IMR-90 (cell line): ENCODE measurements around the gene DNAH3. TPM values are rescaled to one million over a fixed set of nuclear protein-coding genes. Genes with fewer than 3 reads are reported as not detected.

Source experiments
- ATAC-seq: fragments of 200-7000 bp; cut with Tn5 transposase; 2 replicates; pipeline ENCODE4 v1.9.1; 2020; ENCODE audit warnings: low read depth, mild to moderate bottlenecking, moderate library complexity
- BruUV-seq: library from RNA; stranded (reverse); fragments of 400-500 nt; replicated peaks from 2 replicates; lab custom pipeline; 2021; lab: Mats Ljungman, UMichigan
- CTCF ChIA-PET: fragments of 300-600 bp; formaldehyde crosslinking; extraction: SDS; loops from one replicate; lab custom pipeline; 2021; ENCODE audit warnings: antibody characterized with exemption; lab: Yijun Ruan, JAX
- POLR2A ChIA-PET: fragments of 300-600 bp; sonication (Branson Sonifier 250); formaldehyde crosslinking; loops from one replicate; lab custom pipeline; 2022; ENCODE audit warnings: antibody characterized with exemption; ENCODE audit not compliant: unreplicated experiment; lab: Charles Lee
- DNase-seq: peaks from one replicate; pipeline ENCODE4 v3.0.0; 2013
- H2AFZ ChIP-seq: replicated peaks from 2 replicates; pipeline ENCODE3; 2013; ENCODE audit warnings: low read length, mild to moderate bottlenecking; ENCODE audit not compliant: poor library complexity
- H2AK5ac ChIP-seq: 2 replicates; pipeline ENCODE4 v1.6.1; 2013; ENCODE audit warnings: low read depth, low read length, inconsistent platforms
- H2AK9ac ChIP-seq: replicated peaks from 2 replicates; pipeline ENCODE3; 2013; ENCODE audit warnings: mild to moderate bottlenecking, low read depth, low read length, moderate library complexity; ENCODE audit not compliant: poor library complexity
- H2BK120ac ChIP-seq: 2 replicates; pipeline ENCODE4 v1.6.1; 2013; ENCODE audit warnings: low read depth, low read length, inconsistent platforms
- H2BK15ac ChIP-seq: 3 replicates; pipeline ENCODE4 v1.6.1; 2013; ENCODE audit warnings: low read depth, low read length, inconsistent platforms
- H2BK20ac ChIP-seq: 2 replicates; pipeline ENCODE4 v1.6.1; 2013; ENCODE audit warnings: low read depth, mild to moderate bottlenecking, inconsistent platforms, low read length, moderate library complexity
- H2BK5ac ChIP-seq: 2 replicates; pipeline ENCODE4 v1.6.1; 2013; ENCODE audit warnings: mild to moderate bottlenecking, low read depth, low read length, inconsistent platforms; ENCODE audit not compliant: poor library complexity, severe bottlenecking
- H3K14ac ChIP-seq: replicated peaks from 2 replicates; pipeline ENCODE4 v1.6.1; 2013; ENCODE audit warnings: low read depth, low read length, inconsistent platforms
- H3K18ac ChIP-seq: 2 replicates; pipeline ENCODE4 v1.6.1; 2013; ENCODE audit warnings: low read depth, low read length, control low read depth
- H3K23ac ChIP-seq: 2 replicates; pipeline ENCODE4 v1.6.1; 2013; ENCODE audit warnings: low read depth, low read length, inconsistent platforms
- H3K27ac ChIP-seq: 2 replicates; pipeline ENCODE4 v1.5.1; 2013; ENCODE audit warnings: mild to moderate bottlenecking, control low read depth, low read length; ENCODE audit not compliant: insufficient read depth
- H3K27me3 ChIP-seq: 2 replicates; pipeline ENCODE4 v1.6.1; 2013; ENCODE audit warnings: low read length; ENCODE audit not compliant: control insufficient read depth, insufficient read depth
- H3K36me3 ChIP-seq: 2 replicates; pipeline ENCODE4 v1.6.1; 2013; ENCODE audit warnings: low read length, mixed read lengths; ENCODE audit not compliant: control insufficient read depth, insufficient read depth
- H3K4ac ChIP-seq: 2 replicates; pipeline ENCODE4 v1.6.1; 2013; ENCODE audit warnings: low read depth, low read length, inconsistent platforms
- H3K4me1 ChIP-seq: 2 replicates; pipeline ENCODE4 v1.6.1; 2013; ENCODE audit warnings: low read length, mixed read lengths; ENCODE audit not compliant: control insufficient read depth, insufficient read depth
- H3K4me2 ChIP-seq: 2 replicates; pipeline ENCODE4 v1.6.1; 2013; ENCODE audit warnings: low read depth, mild to moderate bottlenecking, control low read depth, low read length, moderate library complexity
- H3K4me3 ChIP-seq: 2 replicates; pipeline ENCODE4 v1.5.1; 2013; ENCODE audit warnings: low read depth, mild to moderate bottlenecking, control low read depth, low read length, moderate library complexity; ENCODE audit not compliant: insufficient read depth
- H3K56ac ChIP-seq: 2 replicates; pipeline ENCODE4 v1.6.1; 2013; ENCODE audit warnings: low read length, inconsistent platforms; ENCODE audit not compliant: insufficient read depth; ENCODE audit errors: extremely low read depth
- H3K79me1 ChIP-seq, 2 experiments: 2 replicates each; pipeline ENCODE4 v1.6.1; 2013; ENCODE audit warnings: low read length in 2 of 2, inconsistent platforms in 1 of 2, low read depth in 1 of 2
- H3K9ac ChIP-seq: 2 replicates; pipeline ENCODE4 v1.6.1; 2013; ENCODE audit warnings: low read depth, low read length, control low read depth
- H3K9me1 ChIP-seq: 2 replicates; pipeline ENCODE4 v1.6.1; 2013; ENCODE audit warnings: low read length, inconsistent platforms; ENCODE audit not compliant: insufficient read depth
- H3K9me3 ChIP-seq: 2 replicates; pipeline ENCODE4 v1.6.1; 2013; ENCODE audit warnings: low read length; ENCODE audit not compliant: control insufficient read depth, insufficient read depth
- H4K20me1 ChIP-seq: 2 replicates; pipeline ENCODE4 v1.6.1; 2013; ENCODE audit warnings: low read length, inconsistent platforms; ENCODE audit not compliant: insufficient read depth
- H4K5ac ChIP-seq: 2 replicates; pipeline ENCODE4 v1.6.1; 2013; ENCODE audit warnings: mild to moderate bottlenecking, low read depth, low read length, control low read depth
- H4K8ac ChIP-seq, 2 experiments: 2 replicates each; pipeline ENCODE4 v1.6.1; 2013; ENCODE audit warnings: low read depth in 2 of 2, low read length in 2 of 2, control low read depth in 1 of 2, inconsistent platforms in 1 of 2
- H4K91ac ChIP-seq: 2 replicates; pipeline ENCODE4 v1.6.1; 2013; ENCODE audit warnings: low read depth, low read length, inconsistent platforms; ENCODE audit not compliant: insufficient read depth
- ELK1 ChIP-seq: fragments of 150-350 bp; IDR thresholded peaks from 2 replicates; pipeline ENCODE4 v1.6.1; 2016; ENCODE audit warnings: low read depth, mild to moderate bottlenecking, low read length, moderate library complexity, borderline replicate concordance
- MAZ ChIP-seq: IDR thresholded peaks from 2 replicates; pipeline ENCODE4 v1.6.1; 2012; ENCODE audit warnings: low read depth, mild to moderate bottlenecking, low read length, improper control_type of control experiment, moderate library complexity, borderline replicate concordance
- RFX5 ChIP-seq: IDR thresholded peaks from 2 replicates; pipeline ENCODE4 v1.8.0; 2012; ENCODE audit warnings: low read depth, mild to moderate bottlenecking, low read length, moderate library complexity
- SMC3 ChIP-seq: fragments of 150-350 bp; IDR thresholded peaks from 2 replicates; pipeline ENCODE4 v1.6.1; 2016; ENCODE audit warnings: low read depth, mild to moderate bottlenecking, antibody characterized with exemption, low read length, moderate library complexity
- WGBS, 2 experiments: methylation state at CpG; one replicate each; pipeline versions ENCODE4 v1.1.5 to v1.1.7; 2013; ENCODE audit warnings: missing lambda C conversion rate in 2 of 2; ENCODE audit not compliant: insufficient read length in 1 of 2; ENCODE audit errors: extremely low coverage in 2 of 2; 5-methylcytosine and 5-hydroxymethylcytosine counted together
- dilution Hi-C: fragments of 300-500 bp; cut with HindIII; formaldehyde crosslinking; loops from one replicate; pipeline ENCODE4 v1.14.3; 2018; ENCODE audit warnings: low sequenced_read_pairs; ENCODE audit not compliant: unreplicated experiment
- in situ Hi-C: fragments of 300-500 bp; cut with MboI; formaldehyde crosslinking; loops from 3 replicates; pipeline ENCODE4 v1.14.3; 2019; ENCODE audit warnings: low sequenced_read_pairs, inconsistent platforms, mixed read lengths
- intact Hi-C: fragments of 100-400 bp; cut with micrococcal nuclease; formaldehyde crosslinking; loops from 2 replicates; pipeline ENCODE4 v1.10.0; 2022
- polyA plus RNA-seq, 3 experiments: library from polyadenylated mRNA; depleted of rRNA; stranded (reverse); fragments of >200 nt; gene quantifications; 2 replicates each; pipeline ENCODE4 v1.2.3, GENCODE V29; 2012; ENCODE audit warnings: low replicate concordance in 1 of 3
- total RNA-seq: library from RNA; depleted of rRNA; stranded (reverse); fragments of >200 nt; gene quantifications from 2 replicates; pipeline ENCODE4 v1.2.3, GENCODE V29; 2012

The DNAH3 gene
- total and polyA plus RNA-seq, 2 of the 4 experiments (the other 2 are of a cell fraction) = not detected

- TF ChIP-seq RFX5 = no peak
Measured at GRCh38 chr16:20897253-20897897, 253.3 kb downstream of the DNAH3 start (continued).

DNA sequence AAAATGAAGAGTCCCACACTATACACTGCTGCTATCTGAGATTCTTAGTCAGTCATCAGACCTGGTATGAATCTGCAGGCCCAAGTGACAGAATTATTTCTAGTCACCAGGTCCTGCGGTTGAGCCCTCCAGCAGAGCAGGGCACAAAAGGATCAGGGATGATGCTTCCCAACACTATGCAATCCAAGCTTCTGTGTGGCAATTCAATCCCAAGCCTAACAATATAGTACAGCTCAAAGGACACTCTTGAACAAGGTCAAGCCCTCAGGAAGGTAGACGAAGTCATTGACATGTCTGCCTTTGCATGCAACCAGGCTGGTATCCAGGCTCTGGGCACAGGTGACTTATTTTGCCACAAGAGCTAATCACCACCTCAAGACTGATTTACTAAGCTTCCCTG lies 256.3 kb downstream of the DNAH3 start:
- no peak overlapping the region for H3K27ac ChIP-seq
- no peaks in the 10 kb centered on the region for H3K9me3 ChIP-seq
- ChIA-PET POLR2A (no interaction called here), CTCF (no interaction called here)
- no peak overlapping the region for H2BK20ac ChIP-seq
- no TSS peak for BruUV-seq
- H3K79me1 ChIP-seq = peaks cover 35 to 85% of the 10 kb centered on the region in 2 experiments
- H3K23ac ChIP-seq = no peak overlapping the region
- H3K18ac ChIP-seq = no peak overlapping the region
- ATAC-seq (no peak), DNase-seq (no peak)
- H3K9ac ChIP-seq = no peak overlapping the region
- H2BK5ac ChIP-seq = no peak overlapping the region
- peaks cover 22% of the 10 kb centered on the region for H3K36me3 ChIP-seq
- no peaks in the 10 kb centered on the region for H3K27me3 ChIP-seq
- H3K4me3 ChIP-seq = no peak overlapping the region
- no peak for TF ChIP-seq MAZ
- TF ChIP-seq ELK1 = no peak
- TF ChIP-seq SMC3 = no peak
- no peak overlapping the region for H3K4ac ChIP-seq
- H2BK120ac ChIP-seq = no peak overlapping the region
- dilution Hi-C loops (no loop called here), intact Hi-C loops (loop anchor here (2.0 kb wide), 1 partner anchor 34 kb away; no protein-coding TSS in a partner anchor), in situ Hi-C loops (no loop called here)
- H3K4me1 ChIP-seq = peaks cover 6% of the 10 kb centered on the region
- peaks cover 74% of the 10 kb centered on the region for H4K20me1 ChIP-seq
- no peak overlapping the region for H4K8ac ChIP-seq
- no peak overlapping the region for H3K4me2 ChIP-seq
- H3K56ac ChIP-seq = no peak overlapping the region
- 100% methylated on average over 1 of the region's 2 CpGs; no CpG with 5 or more reads in 1 of the 2 experiments for WGBS, 2 experiments
- no peak overlapping the region for H2BK15ac ChIP-seq
- H2AK9ac ChIP-seq = no peak overlapping the region
- H2AFZ ChIP-seq = no peak overlapping the region
- H2AK5ac ChIP-seq = no peak overlapping the region
- H4K91ac ChIP-seq = no peak overlapping the region
- peaks cover 12% of the 10 kb centered on the region for H3K9me1 ChIP-seq
- H4K5ac ChIP-seq = no peak overlapping the region
- no peak overlapping the region for H3K14ac ChIP-seq
